ENCODE results near the gene SAG. TPM values are rescaled to one million over a fixed set of nuclear protein-coding genes. Genes with fewer than 3 reads are reported as not detected.

The SAG gene
- total RNA-seq, 4 donors from 2014 or later, result 1.5 TPM; not detected in 3

DNA sequence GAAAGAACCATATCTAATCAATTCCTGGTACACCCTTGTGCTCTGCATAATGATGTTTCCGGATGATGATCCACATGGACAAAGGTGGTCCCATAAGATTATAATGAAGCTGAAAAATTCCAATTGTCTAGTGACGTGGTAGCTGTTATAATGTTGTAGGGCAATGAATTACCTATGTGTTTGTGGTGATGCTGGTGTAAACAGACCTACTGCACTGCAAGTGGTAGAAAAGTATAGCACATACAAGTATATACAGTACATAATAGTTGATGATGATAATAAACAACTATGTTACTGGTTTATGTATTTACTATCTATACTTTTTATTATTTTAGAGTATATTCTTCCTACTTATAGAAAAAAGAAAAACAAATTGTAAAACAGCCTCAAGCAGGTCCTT, 55.1 kb downstream of the SAG start:
- 75 to 79% methylated on average over 2 of the region's 2 CpGs for WGBS, 2 donors (ENCODE audit: low coverage in 1 of 2)
- H3K4me1 ChIP-seq, result peaks cover 0 to 15% (median 0%) of the 10 kb centered on the region in 3 donors
- H3K36me3 ChIP-seq, result peaks cover 0 to 7% of the 10 kb centered on the region in 2 donors
- H3K9me3 ChIP-seq, result peaks cover 0 to 9% (median 0%) of the 10 kb centered on the region in 3 donors
- H3K27ac ChIP-seq, result no peak overlapping the region
- H3K4me3 ChIP-seq, result no peak overlapping the region
- ATAC-seq, result no peak
- no peaks in the 10 kb centered on the region for H3K27me3 ChIP-seq
- TF ChIP-seq, protein P1, sequence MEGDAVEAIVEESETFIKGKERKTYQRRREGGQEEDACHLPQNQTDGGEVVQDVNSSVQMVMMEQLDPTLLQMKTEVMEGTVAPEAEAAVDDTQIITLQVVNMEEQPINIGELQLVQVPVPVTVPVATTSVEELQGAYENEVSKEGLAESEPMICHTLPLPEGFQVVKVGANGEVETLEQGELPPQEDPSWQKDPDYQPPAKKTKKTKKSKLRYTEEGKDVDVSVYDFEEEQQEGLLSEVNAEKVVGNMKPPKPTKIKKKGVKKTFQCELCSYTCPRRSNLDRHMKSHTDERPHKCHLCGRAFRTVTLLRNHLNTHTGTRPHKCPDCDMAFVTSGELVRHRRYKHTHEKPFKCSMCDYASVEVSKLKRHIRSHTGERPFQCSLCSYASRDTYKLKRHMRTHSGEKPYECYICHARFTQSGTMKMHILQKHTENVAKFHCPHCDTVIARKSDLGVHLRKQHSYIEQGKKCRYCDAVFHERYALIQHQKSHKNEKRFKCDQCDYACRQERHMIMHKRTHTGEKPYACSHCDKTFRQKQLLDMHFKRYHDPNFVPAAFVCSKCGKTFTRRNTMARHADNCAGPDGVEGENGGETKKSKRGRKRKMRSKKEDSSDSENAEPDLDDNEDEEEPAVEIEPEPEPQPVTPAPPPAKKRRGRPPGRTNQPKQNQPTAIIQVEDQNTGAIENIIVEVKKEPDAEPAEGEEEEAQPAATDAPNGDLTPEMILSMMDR (IDR thresholded peaks at IDR 0.05), result no peak
- TF ChIP-seq POLR2A (IDR thresholded peaks at IDR 0.05) (no peak), EP300 (IDR thresholded peaks at IDR 0.05) (no peak), POLR2AphosphoS5 (IDR thresholded peaks at IDR 0.05) (no peak)

DNA sequence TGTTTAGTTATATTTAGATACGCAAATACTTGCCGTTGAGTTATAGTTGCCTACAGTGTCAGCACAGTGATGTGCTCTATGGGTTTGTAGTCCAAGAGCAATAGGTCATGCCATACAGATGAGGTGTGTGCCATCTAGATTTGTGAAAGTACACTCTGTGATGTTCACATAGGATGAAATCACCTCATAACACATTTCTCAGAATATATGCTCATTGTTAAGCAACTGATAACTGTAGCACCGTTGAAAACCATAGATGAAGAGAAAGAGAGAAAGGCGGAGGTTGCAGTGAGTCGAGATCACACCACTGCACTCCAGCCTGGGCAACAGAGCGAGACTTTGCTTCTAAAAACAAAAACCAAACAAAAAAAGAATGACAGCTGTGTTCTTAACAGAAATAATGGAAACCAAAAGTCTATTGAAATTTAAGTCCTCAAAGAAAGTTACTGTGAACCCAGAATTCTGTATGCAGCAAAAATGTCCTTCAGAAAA, 56.2 kb downstream of the SAG start:
- H3K9me3 ChIP-seq, result peaks cover 0 to 9% (median 0%) of the 10 kb centered on the region in 3 donors
- WGBS, 2 donors (ENCODE audit: low coverage in 1 of 2), result 89 to 96% methylated on average over 6 of the region's 6 CpGs
- H3K4me3 ChIP-seq, result no peak overlapping the region
- no peaks in the 10 kb centered on the region for H3K27me3 ChIP-seq
- no peak for ATAC-seq
- H3K36me3 ChIP-seq, result peaks cover 0 to 7% of the 10 kb centered on the region in 2 donors
- no peak for TF ChIP-seq POLR2A (IDR thresholded peaks at IDR 0.05)
- no peak overlapping the region for H3K27ac ChIP-seq
- H3K4me1 ChIP-seq, result peaks cover 0 to 5% (median 0%) of the 10 kb centered on the region in 3 donors

DNA sequence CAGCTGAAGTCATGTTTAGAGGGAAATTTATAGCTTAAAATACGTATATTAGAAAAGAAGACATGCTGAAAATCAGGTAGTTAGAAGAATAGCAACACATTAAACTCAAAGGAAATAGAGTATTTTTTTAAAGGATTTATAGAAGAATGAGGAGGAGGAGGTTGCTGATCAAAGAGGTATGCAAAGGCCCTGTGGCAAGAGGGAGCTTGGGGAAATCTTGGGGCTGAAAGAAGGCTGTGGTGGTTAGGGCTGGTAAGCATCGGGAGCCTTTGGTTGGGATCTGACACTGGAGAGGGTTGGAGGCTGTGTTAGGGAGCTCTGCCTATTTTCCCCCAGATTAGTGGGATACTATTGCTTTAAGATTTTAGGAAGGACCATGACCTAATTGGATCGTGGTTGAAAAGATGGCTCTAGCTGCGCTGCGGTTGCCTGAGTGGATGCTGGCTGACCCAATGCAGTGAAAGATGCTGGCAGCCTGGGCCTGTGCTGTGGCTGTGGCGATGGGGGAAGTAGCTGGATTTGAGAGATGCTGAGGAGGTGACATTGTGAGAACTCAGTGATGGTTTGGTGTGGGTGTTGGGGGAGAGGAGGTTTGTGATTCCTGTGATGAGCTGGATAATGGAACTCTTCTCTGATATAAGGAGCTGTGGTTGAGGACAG, 58.4 kb downstream of the SAG start:
- H3K36me3 ChIP-seq, result peaks cover 0 to 7% of the 10 kb centered on the region in 2 donors
- WGBS, 2 donors (ENCODE audit: low coverage in 1 of 2), result 81 to 86% methylated on average over 2 to 6 of the region's 6 CpGs
- no peak for ATAC-seq

DNA sequence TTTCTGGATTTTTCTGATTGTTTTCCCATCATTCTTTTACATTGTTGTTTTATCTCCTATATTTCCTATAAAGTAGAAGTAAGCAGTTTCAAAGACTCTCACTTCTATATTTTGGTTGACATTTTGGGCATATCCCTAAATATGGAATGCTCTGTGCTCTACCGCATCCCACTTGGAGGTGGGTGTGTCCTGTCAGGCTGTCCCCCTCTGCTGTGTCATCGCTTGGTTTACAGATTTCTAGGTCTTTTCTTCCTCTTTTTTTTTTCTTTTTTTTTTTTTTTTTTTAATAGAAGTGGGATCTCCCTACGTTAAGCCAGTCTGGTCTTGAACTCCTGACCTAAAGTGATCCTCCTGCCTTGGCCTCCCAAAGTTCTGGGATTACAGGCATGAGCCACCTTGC, 60.0 kb downstream of the SAG start:
- Histone ChIP-seq H3K4me3 (no peak overlapping the region), H3K9me3 (peaks cover 0 to 9% (median 0%) of the 10 kb centered on the region in 3 donors), H3K27me3 (no peaks in the 10 kb centered on the region), H3K27ac (no peak overlapping the region), H3K4me1 (peaks cover 0 to 11% (median 0%) of the 10 kb centered on the region in 3 donors), H3K36me3 (peaks cover 0 to 15% of the 10 kb centered on the region in 2 donors)
- TF ChIP-seq POLR2AphosphoS5 (IDR thresholded peaks at IDR 0.05), result no peak
- TF ChIP-seq POLR2A (IDR thresholded peaks at IDR 0.05), result no peak
- no peak for TF ChIP-seq EP300 (IDR thresholded peaks at IDR 0.05)
- TF ChIP-seq, protein P1 (IDR thresholded peaks at IDR 0.05), result no peak
- 92 to 94% methylated on average over 2 to 3 of the region's 3 CpGs for WGBS, 2 donors (ENCODE audit: low coverage in 1 of 2)
- ATAC-seq, result no peak

More for the DNA sequence above, 58.4 kb downstream of the SAG start:
- peaks cover 0 to 9% (median 0%) of the 10 kb centered on the region in 3 donors for H3K9me3 ChIP-seq
- no peaks in the 10 kb centered on the region for H3K27me3 ChIP-seq
- no peak overlapping the region for H3K4me3 ChIP-seq
- TF ChIP-seq POLR2A (IDR thresholded peaks at IDR 0.05), result no peak
- TF ChIP-seq EP300 (IDR thresholded peaks at IDR 0.05), result no peak
- TF ChIP-seq, protein P1 (IDR thresholded peaks at IDR 0.05), result no peak
- no peak for TF ChIP-seq POLR2AphosphoS5 (IDR thresholded peaks at IDR 0.05)
- H3K4me1 ChIP-seq, result peaks cover 0 to 15% (median 0%) of the 10 kb centered on the region in 3 donors
- no peak overlapping the region for H3K27ac ChIP-seq

DNA sequence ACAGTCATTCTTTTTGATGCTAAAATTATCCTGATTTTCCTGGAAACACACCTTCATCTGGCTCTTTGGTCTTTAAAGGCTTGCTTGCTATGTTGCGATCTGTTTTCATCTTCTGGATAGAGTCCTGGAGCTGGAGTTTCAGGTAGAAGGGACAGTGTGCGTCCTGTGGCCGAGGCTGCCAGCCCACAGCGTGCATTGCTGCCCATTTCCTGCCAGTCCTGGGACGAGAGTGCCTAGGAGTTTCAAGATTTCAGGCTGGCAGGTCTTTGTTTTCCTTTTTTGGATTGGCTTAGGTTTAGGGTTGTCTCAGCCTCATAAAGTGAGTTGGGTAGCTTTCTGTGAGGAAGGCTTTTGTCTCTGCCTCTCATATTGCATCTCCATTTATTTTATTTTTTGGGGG, 61.1 kb downstream of the SAG start:
- H3K4me1 ChIP-seq, result peaks cover 0 to 11% (median 0%) of the 10 kb centered on the region in 3 donors
- H3K27me3 ChIP-seq, result no peaks in the 10 kb centered on the region
- H3K9me3 ChIP-seq, result peaks cover 0 to 6% (median 0%) of the 10 kb centered on the region in 3 donors
- TF ChIP-seq, protein P1 (IDR thresholded peaks at IDR 0.05), result no peak
- TF ChIP-seq POLR2AphosphoS5 (IDR thresholded peaks at IDR 0.05) (no peak), EP300 (IDR thresholded peaks at IDR 0.05) (no peak), POLR2A (IDR thresholded peaks at IDR 0.05) (no peak)
- no peak overlapping the region for H3K4me3 ChIP-seq
- no peak overlapping the region for H3K27ac ChIP-seq
- WGBS, 2 donors (ENCODE audit: low coverage in 1 of 2), result 61 to 73% methylated on average over 2 to 3 of the region's 5 CpGs
- no peak for ATAC-seq
- peaks cover 0 to 18% of the 10 kb centered on the region in 2 donors for H3K36me3 ChIP-seq

All from gastroesophageal sphincter (tissue), 4 donors.